Activated CD8-positive, alpha-beta memory T cell treated with anti-CD3 and anti-CD28 coated beads for 36 hours (primary cell): ENCODE data around the gene KHDRBS2. TPM values are rescaled to one million over a fixed set of nuclear protein-coding genes. Genes with fewer than 3 reads are reported as not detected.

Experiments
- CTCF ChIA-PET: fragments of 350-600 bp; sonication (Branson Sonifier 250); formaldehyde crosslinking; loops from one replicate; lab custom pipeline; 2021; ENCODE audit warnings: antibody characterized with exemption; lab: Charles Lee
- POLR2A ChIA-PET: fragments of 350-600 bp; sonication (Branson Sonifier 250); formaldehyde crosslinking; loops from one replicate; lab custom pipeline; 2021; ENCODE audit warnings: antibody characterized with exemption; lab: Charles Lee
- total RNA-seq, 2 experiments: library from RNA; stranded (reverse); gene quantifications; one replicate each; pipeline ENCODE4 v1.2.3, GENCODE V29; 2021

Gene KHDRBS2
- total RNA-seq, 2 experiments from 2014 or later, result not detected

- ChIA-PET POLR2A (no interaction called here), CTCF (no interaction called here)
Measured at GRCh38 chr6:62043084-62043483, 242.9 kb downstream of the KHDRBS2 start.

- ChIA-PET CTCF (no interaction called here), POLR2A (no interaction called here)
Measured at GRCh38 chr6:62042429-62042828, 243.6 kb downstream of the KHDRBS2 start.

- ChIA-PET POLR2A (no interaction called here), CTCF (no interaction called here)
Measured at GRCh38 chr6:62039605-62040004, 246.4 kb downstream of the KHDRBS2 start.

- ChIA-PET POLR2A (no interaction called here), CTCF (no interaction called here)
Measured at GRCh38 chr6:62037445-62037844, 248.6 kb downstream of the KHDRBS2 start.

GRCh38 chr6:62035952-62036351, 250.1 kb downstream of the KHDRBS2 start:
- CTCF ChIA-PET, result no interaction called here

GRCh38 chr6:62013719-62014118, 272.3 kb downstream of the KHDRBS2 start:
- ChIA-PET POLR2A (no interaction called here), CTCF (no interaction called here)

More at GRCh38 chr6:62035952-62036351, 250.1 kb downstream of the KHDRBS2 start:
- POLR2A ChIA-PET, result no interaction called here

GRCh38 chr6:62009445-62009844, 276.6 kb downstream of the KHDRBS2 start:
- ChIA-PET CTCF (no interaction called here), POLR2A (no interaction called here)

GRCh38 chr6:61989616-61990015, 296.4 kb downstream of the KHDRBS2 start:
- CTCF ChIA-PET, result no interaction called here
- POLR2A ChIA-PET, result no interaction called here

GRCh38 chr6:61980622-61981021, 305.4 kb downstream of the KHDRBS2 start:
- ChIA-PET CTCF (no interaction called here), POLR2A (no interaction called here)

- ChIA-PET CTCF (no interaction called here), POLR2A (no interaction called here)
Measured at GRCh38 chr6:61977947-61978346, 308.1 kb downstream of the KHDRBS2 start.

GRCh38 chr6:61977099-61977498, 308.9 kb downstream of the KHDRBS2 start:
- POLR2A ChIA-PET, result no interaction called here
- CTCF ChIA-PET, result no interaction called here

- ChIA-PET CTCF (no interaction called here), POLR2A (no interaction called here)
Measured at GRCh38 chr6:61959196-61959595, 326.8 kb downstream of the KHDRBS2 start.

GRCh38 chr6:61953851-61954250, 332.2 kb downstream of the KHDRBS2 start:
- ChIA-PET CTCF (no interaction called here), POLR2A (no interaction called here)

- CTCF ChIA-PET, result no interaction called here
- POLR2A ChIA-PET, result no interaction called here
Measured at GRCh38 chr6:61951586-61951985, 334.4 kb downstream of the KHDRBS2 start.

- CTCF ChIA-PET, result no interaction called here
- POLR2A ChIA-PET, result no interaction called here
Measured at GRCh38 chr6:61950811-61951210, 335.2 kb downstream of the KHDRBS2 start.

GRCh38 chr6:61949971-61950370, 336.1 kb downstream of the KHDRBS2 start:
- CTCF ChIA-PET, result no interaction called here
- POLR2A ChIA-PET, result no interaction called here

GRCh38 chr6:61949161-61949560, 336.9 kb downstream of the KHDRBS2 start:
- POLR2A ChIA-PET, result no interaction called here
- CTCF ChIA-PET, result no interaction called here

- CTCF ChIA-PET, result no interaction called here
Measured at GRCh38 chr6:61947311-61947947, 338.6 kb downstream of the KHDRBS2 start.

GRCh38 chr6:61940919-61941318, 345.1 kb downstream of the KHDRBS2 start:
- CTCF ChIA-PET, result no interaction called here

More at GRCh38 chr6:61947311-61947947, 338.6 kb downstream of the KHDRBS2 start:
- POLR2A ChIA-PET, result no interaction called here

GRCh38 chr6:61935242-61935846, 350.7 kb downstream of the KHDRBS2 start:
- ChIA-PET POLR2A (no interaction called here), CTCF (no interaction called here)

More at GRCh38 chr6:61940919-61941318, 345.1 kb downstream of the KHDRBS2 start:
- POLR2A ChIA-PET, result no interaction called here

GRCh38 chr6:61909486-61909885, 376.5 kb downstream of the KHDRBS2 start:
- ChIA-PET POLR2A (no interaction called here), CTCF (no interaction called here)
